Measurements from ENCODE around the gene POU6F2.

DNA sequence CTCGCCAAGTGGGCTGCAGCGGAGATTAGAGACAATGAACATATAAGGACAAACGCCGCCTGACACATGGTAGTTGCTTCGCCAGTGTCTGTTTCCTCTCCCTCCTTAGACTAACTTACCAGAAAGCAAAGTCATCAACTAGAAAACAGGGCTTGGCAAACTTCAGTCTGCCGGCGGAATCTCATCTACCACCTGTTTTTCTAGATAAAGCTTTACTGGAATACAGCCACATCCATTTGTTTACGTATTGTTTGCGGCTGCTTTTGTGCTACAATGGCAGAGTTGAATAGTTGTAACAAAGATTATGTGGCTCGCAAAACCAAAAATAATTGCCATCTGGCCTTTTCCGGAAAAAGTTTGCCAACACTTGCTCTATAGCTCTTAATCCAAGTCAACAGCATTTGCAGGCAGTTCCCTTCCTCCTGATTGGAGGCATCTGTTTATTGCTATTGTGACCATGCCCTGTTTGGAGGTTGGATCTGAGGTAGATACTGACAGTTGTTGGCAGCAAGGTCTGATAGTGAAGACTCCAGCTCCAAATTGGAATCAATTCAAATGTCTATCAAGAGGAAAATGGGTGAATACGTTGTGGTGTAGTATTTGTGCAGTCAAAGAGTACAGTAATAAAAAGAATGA is 260.6 kb downstream of the POU6F2 start:
- TF ChIP-seq ZFP30 (CRISPR knock-in tag; IDR thresholded peaks at IDR 0.05; ENCODE audit: borderline replicate concordance) (no peak), POLR3A (IDR thresholded peaks at IDR 0.05; ENCODE audit: borderline replicate concordance, extremely low read depth, insufficient read depth, insufficient read length) (no peak), NR3C1 (CRISPR knock-in tag; IDR thresholded peaks at IDR 0.05) (no peak), EP300 (IDR thresholded peaks at IDR 0.05; ENCODE audit: low read length) (no peak), FOXJ3 (CRISPR knock-in tag; IDR thresholded peaks at IDR 0.05) (no peak), GTF2F1 (IDR thresholded peaks at IDR 0.05; ENCODE audit: low read depth, low read length) (no peak), TGIF2 (CRISPR knock-in tag; IDR thresholded peaks at IDR 0.05) (no peak), ERF (CRISPR knock-in tag; IDR thresholded peaks at IDR 0.05) (no peak), ZNF12 (CRISPR knock-in tag; IDR thresholded peaks at IDR 0.05) (no peak), JUNB (CRISPR knock-in tag; conservative IDR thresholded peaks at IDR 0.05) (no peak)
- TF ChIP-seq, protein P1, sequence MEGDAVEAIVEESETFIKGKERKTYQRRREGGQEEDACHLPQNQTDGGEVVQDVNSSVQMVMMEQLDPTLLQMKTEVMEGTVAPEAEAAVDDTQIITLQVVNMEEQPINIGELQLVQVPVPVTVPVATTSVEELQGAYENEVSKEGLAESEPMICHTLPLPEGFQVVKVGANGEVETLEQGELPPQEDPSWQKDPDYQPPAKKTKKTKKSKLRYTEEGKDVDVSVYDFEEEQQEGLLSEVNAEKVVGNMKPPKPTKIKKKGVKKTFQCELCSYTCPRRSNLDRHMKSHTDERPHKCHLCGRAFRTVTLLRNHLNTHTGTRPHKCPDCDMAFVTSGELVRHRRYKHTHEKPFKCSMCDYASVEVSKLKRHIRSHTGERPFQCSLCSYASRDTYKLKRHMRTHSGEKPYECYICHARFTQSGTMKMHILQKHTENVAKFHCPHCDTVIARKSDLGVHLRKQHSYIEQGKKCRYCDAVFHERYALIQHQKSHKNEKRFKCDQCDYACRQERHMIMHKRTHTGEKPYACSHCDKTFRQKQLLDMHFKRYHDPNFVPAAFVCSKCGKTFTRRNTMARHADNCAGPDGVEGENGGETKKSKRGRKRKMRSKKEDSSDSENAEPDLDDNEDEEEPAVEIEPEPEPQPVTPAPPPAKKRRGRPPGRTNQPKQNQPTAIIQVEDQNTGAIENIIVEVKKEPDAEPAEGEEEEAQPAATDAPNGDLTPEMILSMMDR (IDR thresholded peaks at IDR 0.05 in 2 of 3, conservative IDR thresholded peaks at IDR 0.05 in 1 of 3; ENCODE audit: insufficient read depth in 2 of 3, low read depth in 1 of 3, low read length in 3 of 3), result no peak
- TF ChIP-seq, protein P2, sequence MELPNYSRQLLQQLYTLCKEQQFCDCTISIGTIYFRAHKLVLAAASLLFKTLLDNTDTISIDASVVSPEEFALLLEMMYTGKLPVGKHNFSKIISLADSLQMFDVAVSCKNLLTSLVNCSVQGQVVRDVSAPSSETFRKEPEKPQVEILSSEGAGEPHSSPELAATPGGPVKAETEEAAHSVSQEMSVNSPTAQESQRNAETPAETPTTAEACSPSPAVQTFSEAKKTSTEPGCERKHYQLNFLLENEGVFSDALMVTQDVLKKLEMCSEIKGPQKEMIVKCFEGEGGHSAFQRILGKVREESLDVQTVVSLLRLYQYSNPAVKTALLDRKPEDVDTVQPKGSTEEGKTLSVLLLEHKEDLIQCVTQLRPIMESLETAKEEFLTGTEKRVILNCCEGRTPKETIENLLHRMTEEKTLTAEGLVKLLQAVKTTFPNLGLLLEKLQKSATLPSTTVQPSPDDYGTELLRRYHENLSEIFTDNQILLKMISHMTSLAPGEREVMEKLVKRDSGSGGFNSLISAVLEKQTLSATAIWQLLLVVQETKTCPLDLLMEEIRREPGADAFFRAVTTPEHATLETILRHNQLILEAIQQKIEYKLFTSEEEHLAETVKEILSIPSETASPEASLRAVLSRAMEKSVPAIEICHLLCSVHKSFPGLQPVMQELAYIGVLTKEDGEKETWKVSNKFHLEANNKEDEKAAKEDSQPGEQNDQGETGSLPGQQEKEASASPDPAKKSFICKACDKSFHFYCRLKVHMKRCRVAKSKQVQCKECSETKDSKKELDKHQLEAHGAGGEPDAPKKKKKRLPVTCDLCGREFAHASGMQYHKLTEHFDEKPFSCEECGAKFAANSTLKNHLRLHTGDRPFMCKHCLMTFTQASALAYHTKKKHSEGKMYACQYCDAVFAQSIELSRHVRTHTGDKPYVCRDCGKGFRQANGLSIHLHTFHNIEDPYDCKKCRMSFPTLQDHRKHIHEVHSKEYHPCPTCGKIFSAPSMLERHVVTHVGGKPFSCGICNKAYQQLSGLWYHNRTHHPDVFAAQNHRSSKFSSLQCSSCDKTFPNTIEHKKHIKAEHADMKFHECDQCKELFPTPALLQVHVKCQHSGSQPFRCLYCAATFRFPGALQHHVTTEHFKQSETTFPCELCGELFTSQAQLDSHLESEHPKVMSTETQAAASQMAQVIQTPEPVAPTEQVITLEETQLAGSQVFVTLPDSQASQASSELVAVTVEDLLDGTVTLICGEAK (IDR thresholded peaks at IDR 0.05), result no peak
- TF ChIP-seq, protein P2 (CRISPR knock-in tag; IDR thresholded peaks at IDR 0.05), result no peak
